Neural progenitor cell (in vitro differentiated cells): ENCODE data around the gene CELF4.

Experiments used
- EZH2 ChIP-seq: fragments of 200-600 bp; sonication (generic); IDR thresholded peaks from 2 replicates; pipeline ENCODE4 v1.6.1; 2017; ENCODE audit warnings: antibody characterized with exemption, mild to moderate bottlenecking, moderate library complexity
- EZH2phosphoT487 ChIP-seq: fragments of 200-600 bp; sonication (generic); IDR thresholded peaks from 2 replicates; pipeline ENCODE4 v1.6.1; 2017; ENCODE audit warnings: antibody characterized with exemption
- TF ChIP-seq, protein P1 (sequence below): fragments of 200-600 bp; sonication (generic); IDR thresholded peaks from 2 replicates; pipeline ENCODE4 v1.5.1; 2017; ENCODE audit warnings: antibody characterized with exemption, mild to moderate bottlenecking

DNA sequence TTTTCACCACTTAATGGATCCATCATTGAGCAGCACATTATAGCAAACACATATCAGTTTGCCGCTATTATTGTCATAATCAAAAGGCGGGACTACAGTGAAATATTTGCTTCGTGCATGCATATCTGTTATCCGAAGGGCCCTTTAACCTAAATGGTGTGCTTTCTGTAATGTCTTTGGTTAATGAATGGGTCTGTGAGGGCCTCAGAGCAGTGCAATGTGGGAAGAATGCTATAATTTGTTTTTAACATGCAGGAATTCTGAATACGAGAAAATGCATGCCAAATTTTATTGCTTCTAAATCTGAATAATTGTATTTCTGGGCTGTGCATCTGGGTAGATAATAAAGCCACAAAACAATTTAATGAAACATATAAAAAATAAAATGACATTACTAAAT lies 32.8 kb upstream of the CELF4 start:
- TF ChIP-seq, protein P1, sequence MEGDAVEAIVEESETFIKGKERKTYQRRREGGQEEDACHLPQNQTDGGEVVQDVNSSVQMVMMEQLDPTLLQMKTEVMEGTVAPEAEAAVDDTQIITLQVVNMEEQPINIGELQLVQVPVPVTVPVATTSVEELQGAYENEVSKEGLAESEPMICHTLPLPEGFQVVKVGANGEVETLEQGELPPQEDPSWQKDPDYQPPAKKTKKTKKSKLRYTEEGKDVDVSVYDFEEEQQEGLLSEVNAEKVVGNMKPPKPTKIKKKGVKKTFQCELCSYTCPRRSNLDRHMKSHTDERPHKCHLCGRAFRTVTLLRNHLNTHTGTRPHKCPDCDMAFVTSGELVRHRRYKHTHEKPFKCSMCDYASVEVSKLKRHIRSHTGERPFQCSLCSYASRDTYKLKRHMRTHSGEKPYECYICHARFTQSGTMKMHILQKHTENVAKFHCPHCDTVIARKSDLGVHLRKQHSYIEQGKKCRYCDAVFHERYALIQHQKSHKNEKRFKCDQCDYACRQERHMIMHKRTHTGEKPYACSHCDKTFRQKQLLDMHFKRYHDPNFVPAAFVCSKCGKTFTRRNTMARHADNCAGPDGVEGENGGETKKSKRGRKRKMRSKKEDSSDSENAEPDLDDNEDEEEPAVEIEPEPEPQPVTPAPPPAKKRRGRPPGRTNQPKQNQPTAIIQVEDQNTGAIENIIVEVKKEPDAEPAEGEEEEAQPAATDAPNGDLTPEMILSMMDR: no peak
- no peak for TF ChIP-seq EZH2phosphoT487
- TF ChIP-seq EZH2: no peak
